OCI-LY1 (cell line): ENCODE measurements around the gene MYEF2.

Experiments
- EZH2 ChIP-seq: fragments of 200-600 bp; sonication (generic), shearing (Covaris generic); IDR thresholded peaks from 2 replicates; pipeline ENCODE4 v1.8.0; 2017; ENCODE audit warnings: borderline replicate concordance, mixed run types, mild to moderate bottlenecking, antibody characterized with exemption, low read length, moderate library complexity, mixed read lengths
- TF ChIP-seq, protein P1 (sequence below): fragments of 200-600 bp; sonication (generic), shearing (Covaris generic); IDR thresholded peaks from 2 replicates; pipeline ENCODE4 v1.5.1; 2017; ENCODE audit warnings: mild to moderate bottlenecking, antibody characterized with exemption, low read length, moderate library complexity, mixed read lengths

DNA sequence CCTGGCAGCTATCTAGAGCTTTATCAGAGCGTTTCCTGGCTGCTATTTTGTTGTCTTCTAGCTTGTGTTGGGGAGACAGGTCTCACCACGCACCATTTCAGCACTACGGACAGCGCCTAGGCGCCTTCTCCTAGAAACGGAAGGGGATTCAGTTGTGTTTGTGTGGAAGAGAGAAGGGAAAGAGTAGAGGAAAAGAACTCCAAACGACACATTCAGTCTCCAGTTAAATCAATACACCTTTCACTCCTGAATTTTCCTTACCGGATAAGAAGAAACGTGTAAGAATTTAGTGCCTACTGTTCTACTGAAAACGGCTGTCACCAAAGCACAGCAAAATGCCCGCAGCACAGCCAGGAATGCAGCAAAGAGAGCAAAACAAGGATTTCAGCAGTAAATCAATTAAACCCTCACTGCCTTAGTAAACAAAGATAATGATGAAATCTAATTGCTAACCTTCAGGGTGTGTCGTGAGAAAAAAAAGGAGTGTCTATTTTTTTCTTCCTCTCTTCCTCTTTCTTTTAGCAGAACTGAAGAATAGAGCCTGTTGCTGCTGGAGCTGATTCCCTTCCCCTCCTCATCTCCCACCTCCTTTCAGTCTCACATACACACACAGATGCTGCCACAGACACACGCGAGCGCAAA, 13.0 kb upstream of the MYEF2 start:
- TF ChIP-seq, protein P1, sequence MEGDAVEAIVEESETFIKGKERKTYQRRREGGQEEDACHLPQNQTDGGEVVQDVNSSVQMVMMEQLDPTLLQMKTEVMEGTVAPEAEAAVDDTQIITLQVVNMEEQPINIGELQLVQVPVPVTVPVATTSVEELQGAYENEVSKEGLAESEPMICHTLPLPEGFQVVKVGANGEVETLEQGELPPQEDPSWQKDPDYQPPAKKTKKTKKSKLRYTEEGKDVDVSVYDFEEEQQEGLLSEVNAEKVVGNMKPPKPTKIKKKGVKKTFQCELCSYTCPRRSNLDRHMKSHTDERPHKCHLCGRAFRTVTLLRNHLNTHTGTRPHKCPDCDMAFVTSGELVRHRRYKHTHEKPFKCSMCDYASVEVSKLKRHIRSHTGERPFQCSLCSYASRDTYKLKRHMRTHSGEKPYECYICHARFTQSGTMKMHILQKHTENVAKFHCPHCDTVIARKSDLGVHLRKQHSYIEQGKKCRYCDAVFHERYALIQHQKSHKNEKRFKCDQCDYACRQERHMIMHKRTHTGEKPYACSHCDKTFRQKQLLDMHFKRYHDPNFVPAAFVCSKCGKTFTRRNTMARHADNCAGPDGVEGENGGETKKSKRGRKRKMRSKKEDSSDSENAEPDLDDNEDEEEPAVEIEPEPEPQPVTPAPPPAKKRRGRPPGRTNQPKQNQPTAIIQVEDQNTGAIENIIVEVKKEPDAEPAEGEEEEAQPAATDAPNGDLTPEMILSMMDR: no peak
- no peak for TF ChIP-seq EZH2
